ENCODE measurements around the gene ITGB8.

DNA sequence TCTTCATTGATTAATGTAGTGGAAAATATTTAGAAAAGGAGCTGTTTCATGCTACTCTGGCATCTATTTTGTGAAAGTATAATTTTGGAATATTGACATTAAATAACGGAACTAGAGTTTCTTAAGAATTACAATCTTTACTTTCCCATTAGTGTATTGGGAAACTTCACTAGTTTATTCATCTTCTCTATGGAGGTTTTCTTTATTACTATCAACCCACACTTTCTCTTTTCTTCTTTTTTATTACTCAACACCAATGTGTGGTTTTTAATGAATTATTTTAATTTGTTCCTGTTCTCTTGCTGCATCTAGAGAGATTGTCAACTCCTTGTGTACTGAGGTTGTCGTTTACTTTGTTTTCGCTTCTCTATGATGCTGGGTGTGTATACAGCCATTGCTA is 20.4 kb upstream of the ITGB8 start:
- TF ChIP-seq, protein P1, sequence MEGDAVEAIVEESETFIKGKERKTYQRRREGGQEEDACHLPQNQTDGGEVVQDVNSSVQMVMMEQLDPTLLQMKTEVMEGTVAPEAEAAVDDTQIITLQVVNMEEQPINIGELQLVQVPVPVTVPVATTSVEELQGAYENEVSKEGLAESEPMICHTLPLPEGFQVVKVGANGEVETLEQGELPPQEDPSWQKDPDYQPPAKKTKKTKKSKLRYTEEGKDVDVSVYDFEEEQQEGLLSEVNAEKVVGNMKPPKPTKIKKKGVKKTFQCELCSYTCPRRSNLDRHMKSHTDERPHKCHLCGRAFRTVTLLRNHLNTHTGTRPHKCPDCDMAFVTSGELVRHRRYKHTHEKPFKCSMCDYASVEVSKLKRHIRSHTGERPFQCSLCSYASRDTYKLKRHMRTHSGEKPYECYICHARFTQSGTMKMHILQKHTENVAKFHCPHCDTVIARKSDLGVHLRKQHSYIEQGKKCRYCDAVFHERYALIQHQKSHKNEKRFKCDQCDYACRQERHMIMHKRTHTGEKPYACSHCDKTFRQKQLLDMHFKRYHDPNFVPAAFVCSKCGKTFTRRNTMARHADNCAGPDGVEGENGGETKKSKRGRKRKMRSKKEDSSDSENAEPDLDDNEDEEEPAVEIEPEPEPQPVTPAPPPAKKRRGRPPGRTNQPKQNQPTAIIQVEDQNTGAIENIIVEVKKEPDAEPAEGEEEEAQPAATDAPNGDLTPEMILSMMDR (IDR thresholded peaks at IDR 0.05; ENCODE audit: borderline replicate concordance, extremely low read depth, low read length, poor library complexity, severe bottlenecking): no peak
- TF ChIP-seq EZH2 (IDR thresholded peaks at IDR 0.05; ENCODE audit: borderline replicate concordance, low read depth, low read length, severe bottlenecking): no peak

Data from DND-41 (cell line).